Loucy (cell line): ENCODE data around the gene HTRA3.

ENCODE experiments used
- H2AFZ ChIP-seq: fragments of 200-600 bp; sonication (generic); 2 replicates; pipeline ENCODE4 v1.6.0; 2016; ENCODE audit warnings: antibody characterized with exemption, mild to moderate bottlenecking, low read length, moderate library complexity
- H3F3A ChIP-seq: fragments of 200-600 bp; 2 replicates; pipeline ENCODE4 v1.6.0; 2016; ENCODE audit warnings: antibody characterized with exemption, low read depth, mild to moderate bottlenecking
- H3K27me3 ChIP-seq: fragments of 200-600 bp; sonication (generic); 2 replicates; pipeline ENCODE4 v1.6.1; 2014; ENCODE audit warnings: low read length, mild to moderate bottlenecking; ENCODE audit not compliant: insufficient read depth, poor library complexity, severe bottlenecking
- H3K36me3 ChIP-seq: fragments of 200-600 bp; sonication (generic); 2 replicates; pipeline ENCODE4 v1.6.1; 2016; ENCODE audit warnings: low read length; ENCODE audit not compliant: insufficient read depth
- H3K4me1 ChIP-seq: fragments of 200-600 bp; sonication (generic); 2 replicates; pipeline ENCODE4 v1.5.1; 2014; ENCODE audit warnings: low read length, mild to moderate bottlenecking; ENCODE audit not compliant: insufficient read depth, poor library complexity, severe bottlenecking
- H3K4me2 ChIP-seq: fragments of 200-600 bp; sonication (generic); 2 replicates; pipeline ENCODE4 v1.6.0; 2014; ENCODE audit warnings: antibody characterized with exemption, low read length, low read depth, mild to moderate bottlenecking; ENCODE audit not compliant: poor library complexity, severe bottlenecking
- H3K4me3 ChIP-seq: fragments of 200-600 bp; sonication (generic); 2 replicates; pipeline ENCODE4 v1.5.1; 2014; ENCODE audit warnings: low read length, mild to moderate bottlenecking, mixed read lengths; ENCODE audit not compliant: poor library complexity, severe bottlenecking
- H3K79me2 ChIP-seq: fragments of 200-600 bp; sonication (generic); 2 replicates; pipeline ENCODE4 v1.6.1; 2014; ENCODE audit warnings: low read length; ENCODE audit not compliant: insufficient read depth
- H3K9ac ChIP-seq: fragments of 200-600 bp; sonication (generic); 2 replicates; pipeline ENCODE4 v1.6.0; 2014; ENCODE audit warnings: mild to moderate bottlenecking, low read depth, low read length, moderate library complexity; ENCODE audit not compliant: poor library complexity, severe bottlenecking
- H3K9me2 ChIP-seq: fragments of 200-600 bp; sonication (generic); replicated peaks from 2 replicates; pipeline ENCODE4 v1.6.1; 2016; ENCODE audit warnings: low read depth, low read length, mixed read lengths
- H3K9me3 ChIP-seq: fragments of 200-600 bp; sonication (generic); 2 replicates; pipeline ENCODE4 v1.6.1; 2014; ENCODE audit warnings: mild to moderate bottlenecking, antibody characterized with exemption, low read length, low read depth; ENCODE audit not compliant: insufficient read depth
- H4K20me1 ChIP-seq: fragments of 200-600 bp; sonication (generic); 2 replicates; pipeline ENCODE4 v1.6.0; 2014; ENCODE audit warnings: antibody characterized with exemption, low read length, mild to moderate bottlenecking; ENCODE audit not compliant: insufficient read depth, poor library complexity, severe bottlenecking
- CTCF ChIP-seq: fragments of 200-600 bp; sonication (generic); conservative IDR thresholded peaks from 2 replicates; pipeline ENCODE4 v1.5.1; 2014; ENCODE audit warnings: mild to moderate bottlenecking, antibody characterized with exemption, low read length
- EZH2phosphoT487 ChIP-seq: fragments of 200-600 bp; IDR thresholded peaks from 2 replicates; pipeline ENCODE4 v1.6.1; 2018; ENCODE audit warnings: antibody characterized with exemption, mild to moderate bottlenecking, moderate library complexity, borderline replicate concordance

Gene HTRA3

GRCh38 chr4:8257854-8258253 lies 11.7 kb upstream of the HTRA3 start:
- H4K20me1 ChIP-seq = no peaks in the 10 kb centered on the region

GRCh38 chr4:8258552-8259212 lies 10.9 kb upstream of the HTRA3 start:
- no peaks in the 10 kb centered on the region for H3K9me2 ChIP-seq
- H3K4me2 ChIP-seq = no peak overlapping the region
- H3K27me3 ChIP-seq = no peaks in the 10 kb centered on the region
- H2AFZ ChIP-seq = no peak overlapping the region
- no peaks in the 10 kb centered on the region for H3K79me2 ChIP-seq
- H4K20me1 ChIP-seq = no peaks in the 10 kb centered on the region
- H3K9me3 ChIP-seq = no peaks in the 10 kb centered on the region
- H3K36me3 ChIP-seq = no peaks in the 10 kb centered on the region
- H3K4me1 ChIP-seq = peaks cover 3% of the 10 kb centered on the region
- TF ChIP-seq CTCF (no peak), EZH2phosphoT487 (no peak)
- H3F3A ChIP-seq = no peaks in the 10 kb centered on the region
- no peak overlapping the region for H3K4me3 ChIP-seq
- H3K9ac ChIP-seq = no peak overlapping the region

More at GRCh38 chr4:8257854-8258253, 11.7 kb upstream of the HTRA3 start:
- no peaks in the 10 kb centered on the region for H3K36me3 ChIP-seq
- no peaks in the 10 kb centered on the region for H3K27me3 ChIP-seq
- H3K4me2 ChIP-seq = no peak overlapping the region
- peaks cover 3% of the 10 kb centered on the region for H3K4me1 ChIP-seq
- no peak overlapping the region for H2AFZ ChIP-seq
- no peaks in the 10 kb centered on the region for H3K9me3 ChIP-seq
- H3K9ac ChIP-seq = no peak overlapping the region
- no peaks in the 10 kb centered on the region for H3K9me2 ChIP-seq
- TF ChIP-seq EZH2phosphoT487 = no peak
- TF ChIP-seq CTCF = no peak
- H3K79me2 ChIP-seq = no peaks in the 10 kb centered on the region
- H3F3A ChIP-seq = no peaks in the 10 kb centered on the region
- H3K4me3 ChIP-seq = no peak overlapping the region

GRCh38 chr4:8259743-8260430 lies 9.7 kb upstream of the HTRA3 start:
- Histone ChIP-seq H3F3A (no peaks in the 10 kb centered on the region), H3K9me3 (no peaks in the 10 kb centered on the region), H3K27me3 (no peaks in the 10 kb centered on the region), H3K36me3 (no peaks in the 10 kb centered on the region), H3K9me2 (no peaks in the 10 kb centered on the region), H3K4me2 (no peak overlapping the region), H2AFZ (no peak overlapping the region), H3K9ac (no peak overlapping the region), H4K20me1 (no peaks in the 10 kb centered on the region), H3K4me1 (peaks cover 3% of the 10 kb centered on the region), H3K4me3 (no peak overlapping the region), H3K79me2 (no peaks in the 10 kb centered on the region)
- TF ChIP-seq CTCF = no peak
- TF ChIP-seq EZH2phosphoT487 = no peak
